PC-3 (cell line): ENCODE results near the gene TUBGCP6.

Source experiments
- CTCF ChIP-seq: fragments of 300-600 bp; sonication (generic); conservative IDR thresholded peaks from 2 replicates; pipeline ENCODE4 v1.5.1; 2017; ENCODE audit warnings: antibody characterized with exemption, low read depth, mild to moderate bottlenecking, low read length
- EZH2 ChIP-seq: fragments of 300-600 bp; sonication (generic); IDR thresholded peaks from one replicate; pipeline ENCODE4 v1.6.1; 2017; ENCODE audit warnings: antibody characterized with exemption, mild to moderate bottlenecking, low read length; ENCODE audit not compliant: unreplicated experiment
- EZH2phosphoT487 ChIP-seq: fragments of 300-600 bp; sonication (generic); IDR thresholded peaks from 2 replicates; pipeline ENCODE4 v1.6.1; 2018; ENCODE audit warnings: mild to moderate bottlenecking, antibody characterized with exemption, low read length, borderline replicate concordance

GRCh38 chr22:50188356-50188755 lies 56.5 kb downstream of the TUBGCP6 start:
- TF ChIP-seq EZH2 (no peak), CTCF (no peak), EZH2phosphoT487 (no peak)
